Astrocyte (in vitro differentiated cells and primary cell): Measurements from ENCODE around the gene TAF5L.

Experiments used
- CTCF ChIP-seq: IDR thresholded peaks from 2 replicates; pipeline ENCODE4 v1.5.1; 2011; ENCODE audit warnings: low read depth, mild to moderate bottlenecking, inconsistent platforms, low read length, moderate library complexity; ENCODE audit not compliant: insufficient read depth
- EZH2 ChIP-seq: IDR thresholded peaks from 2 replicates; pipeline ENCODE4 v1.6.1; 2012; ENCODE audit warnings: mild to moderate bottlenecking, low read length, inconsistent platforms; ENCODE audit not compliant: insufficient read depth

GRCh38 chr1:229669333-229669732 lies 43.4 kb upstream of the TAF5L start:
- TF ChIP-seq CTCF (no peak), EZH2 (no peak)
